ENCODE results near the gene ZNF618.

DNA sequence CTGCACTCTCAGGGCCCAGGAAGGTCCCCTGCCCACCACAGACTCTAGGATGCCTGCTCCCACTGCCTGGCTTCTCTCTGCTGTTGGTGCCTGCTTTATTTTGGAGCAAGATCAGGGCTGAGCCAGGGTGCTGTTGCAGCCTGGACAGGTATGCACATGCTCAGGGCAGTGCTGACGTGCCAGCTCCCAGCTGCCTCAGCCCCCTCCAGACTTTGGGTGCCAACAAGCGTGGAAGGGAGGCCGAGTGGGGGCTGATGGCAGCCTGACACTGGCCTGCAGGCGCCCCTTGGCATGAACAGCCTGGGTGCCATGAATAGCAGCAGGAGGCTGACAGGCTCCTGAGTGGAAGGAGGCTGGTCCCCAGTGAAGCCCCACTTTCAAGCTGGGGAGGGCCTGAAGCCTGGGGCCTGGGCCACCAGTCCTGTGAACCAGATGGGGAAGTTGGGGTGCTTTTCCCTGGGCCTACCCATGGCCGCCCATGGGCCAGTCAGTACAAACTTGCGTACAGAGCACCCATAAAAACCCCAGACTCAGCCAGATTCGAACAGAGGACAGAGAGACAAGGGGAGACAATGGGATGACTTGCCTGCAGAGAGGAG, 195.2 kb downstream of the ZNF618 start:
- TF ChIP-seq, protein P1, sequence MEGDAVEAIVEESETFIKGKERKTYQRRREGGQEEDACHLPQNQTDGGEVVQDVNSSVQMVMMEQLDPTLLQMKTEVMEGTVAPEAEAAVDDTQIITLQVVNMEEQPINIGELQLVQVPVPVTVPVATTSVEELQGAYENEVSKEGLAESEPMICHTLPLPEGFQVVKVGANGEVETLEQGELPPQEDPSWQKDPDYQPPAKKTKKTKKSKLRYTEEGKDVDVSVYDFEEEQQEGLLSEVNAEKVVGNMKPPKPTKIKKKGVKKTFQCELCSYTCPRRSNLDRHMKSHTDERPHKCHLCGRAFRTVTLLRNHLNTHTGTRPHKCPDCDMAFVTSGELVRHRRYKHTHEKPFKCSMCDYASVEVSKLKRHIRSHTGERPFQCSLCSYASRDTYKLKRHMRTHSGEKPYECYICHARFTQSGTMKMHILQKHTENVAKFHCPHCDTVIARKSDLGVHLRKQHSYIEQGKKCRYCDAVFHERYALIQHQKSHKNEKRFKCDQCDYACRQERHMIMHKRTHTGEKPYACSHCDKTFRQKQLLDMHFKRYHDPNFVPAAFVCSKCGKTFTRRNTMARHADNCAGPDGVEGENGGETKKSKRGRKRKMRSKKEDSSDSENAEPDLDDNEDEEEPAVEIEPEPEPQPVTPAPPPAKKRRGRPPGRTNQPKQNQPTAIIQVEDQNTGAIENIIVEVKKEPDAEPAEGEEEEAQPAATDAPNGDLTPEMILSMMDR (conservative IDR thresholded peaks at IDR 0.05 in 1 of 2, IDR thresholded peaks at IDR 0.05 in 1 of 2; ENCODE audit: extremely low read depth in 1 of 2, insufficient read depth in 1 of 2, low read depth in 1 of 2, low read length in 2 of 2): no peak
- no peak for TF ChIP-seq EZH2 (IDR thresholded peaks at IDR 0.05; ENCODE audit: borderline replicate concordance, low read length)

Measured in mammary epithelial cell (primary cell).